HepG2 (cell line): ENCODE measurements around the gene TSHZ2. TPM values are rescaled to one million over a fixed set of nuclear protein-coding genes. Genes with fewer than 3 reads are reported as not detected.

Experiments
- CAMTA2 ChIP-seq: sonication (generic); formaldehyde crosslinking; IDR thresholded peaks from 2 replicates; pipeline ENCODE4 v1.4.0; 2020; ENCODE audit warnings: mild to moderate bottlenecking, missing genetic modification reagents, borderline replicate concordance
- FOXA1 ChIP-seq, 2 experiments: fragments of 450-650 bp in 1 of 2; sonication (generic) in 1 of 2; formaldehyde crosslinking in 1 of 2; IDR thresholded peaks; 2 replicates each; pipeline versions ENCODE4 v1.4.0 to v1.6.1; 2016 to 2020; ENCODE audit warnings: missing genetic modification reagents in 1 of 2
- GPN1 ChIP-seq: sonication (generic); formaldehyde crosslinking; IDR thresholded peaks from 2 replicates; pipeline ENCODE4 v1.5.1; 2020; ENCODE audit warnings: missing genetic modification reagents, borderline replicate concordance
- PRDM10 ChIP-seq: sonication (generic); formaldehyde crosslinking; IDR thresholded peaks from 2 replicates; pipeline ENCODE4 v1.4.0; 2020; ENCODE audit warnings: low read depth, missing genetic modification reagents
- SALL1 ChIP-seq: sonication (generic); formaldehyde crosslinking; IDR thresholded peaks from 2 replicates; pipeline ENCODE4 v1.8.0; 2022; ENCODE audit warnings: mild to moderate bottlenecking, missing genetic modification reagents
- ZBTB7A ChIP-seq: sonication (generic); formaldehyde crosslinking; IDR thresholded peaks from 2 replicates; pipeline ENCODE4 v1.8.0; 2022; ENCODE audit warnings: mild to moderate bottlenecking, missing genetic modification reagents
- ZFP90 ChIP-seq: sonication (generic); formaldehyde crosslinking; IDR thresholded peaks from 2 replicates; pipeline ENCODE4 v1.8.0; 2022; ENCODE audit warnings: missing genetic modification reagents, mild to moderate bottlenecking, inconsistent platforms, borderline replicate concordance
- ZIK1 ChIP-seq: sonication (generic); formaldehyde crosslinking; IDR thresholded peaks from 2 replicates; pipeline ENCODE4 v1.5.0; 2020; ENCODE audit warnings: mild to moderate bottlenecking, low read depth, missing genetic modification reagents, borderline replicate concordance
- ZNF256 ChIP-seq: sonication (generic); formaldehyde crosslinking; conservative IDR thresholded peaks from 2 replicates; pipeline ENCODE4 v1.4.0; 2020; ENCODE audit warnings: missing genetic modification reagents
- ZNF264 ChIP-seq: sonication (generic); formaldehyde crosslinking; IDR thresholded peaks from 2 replicates; pipeline ENCODE4 v1.4.0; 2020; ENCODE audit warnings: missing genetic modification reagents
- ZNF646 ChIP-seq: sonication (generic); formaldehyde crosslinking; IDR thresholded peaks from 2 replicates; pipeline ENCODE4 v1.9.0; 2021; ENCODE audit warnings: mild to moderate bottlenecking, missing genetic modification reagents
- ZNF749 ChIP-seq: sonication (generic); formaldehyde crosslinking; IDR thresholded peaks from 2 replicates; pipeline ENCODE4 v1.8.0; 2022; ENCODE audit warnings: mild to moderate bottlenecking, missing genetic modification reagents, moderate library complexity, borderline replicate concordance
- ZZZ3 ChIP-seq: sonication (generic); formaldehyde crosslinking; IDR thresholded peaks from 2 replicates; pipeline ENCODE4 v1.4.0; 2020; ENCODE audit warnings: missing genetic modification reagents, mild to moderate bottlenecking, borderline replicate concordance
- polyA plus RNA-seq, 8 experiments: library from polyadenylated mRNA; depleted of rRNA in 3 of 8; stranded (reverse) in 7 of 8; unstranded in 1 of 8; fragments of >200 nt; fragmentation: Illumina TruSeq in 4 of 8; extraction: Trizol in 4 of 8; gene quantifications; 2 replicates each; pipeline versions ENCODE4 v1.2.1 to v1.2.3, GENCODE V29; 2011 to 2016; ENCODE audit warnings: low read depth in 4 of 8, missing spikeins in 1 of 8, mixed read lengths in 1 of 8; ENCODE audit not compliant: insufficient read depth in 1 of 8
- total RNA-seq, 5 experiments: library from RNA; depleted of rRNA; stranded (reverse); fragments of >200 nt; fragmentation: Illumina TruSeq; extraction: Trizol; gene quantifications; 2 replicates each; pipeline ENCODE4 v1.2.3, GENCODE V29; 2016; ENCODE audit warnings: low read depth in 1 of 5
- TF ChIP-seq, protein P1 (sequence below): conservative IDR thresholded peaks from 2 replicates; pipeline ENCODE4 v1.6.1; 2018; ENCODE audit warnings: missing genetic modification reagents

Gene TSHZ2
- total and polyA plus RNA-seq, 2 of the 13 experiments (the other 11 are each of a cell fraction or from before 2014, with no cell fraction given): 0.01 TPM; not detected in 1

DNA sequence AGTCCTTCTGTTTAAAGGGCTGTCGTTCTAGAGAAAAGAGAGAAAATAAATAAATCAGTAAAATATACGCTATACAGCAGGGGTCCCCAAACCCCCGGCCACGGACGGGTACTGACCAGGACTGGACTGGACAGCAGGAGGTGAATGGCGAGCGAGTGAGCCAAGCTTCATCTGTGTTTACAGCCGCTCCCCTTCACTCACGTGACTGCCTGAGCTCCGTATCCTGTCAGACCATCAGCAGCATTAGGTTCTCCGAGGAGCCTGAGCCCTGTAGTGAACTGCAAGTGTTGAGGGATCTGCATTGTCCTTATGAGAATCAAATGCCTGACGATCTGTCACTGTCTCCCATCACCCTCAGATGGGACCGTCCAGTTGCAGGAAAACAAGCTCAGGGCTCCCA is 545.0 kb downstream of the TSHZ2 start (continued):
- TF ChIP-seq ZBTB7A (CRISPR knock-in tag) (0 out of 2 replicates have a peak, but pooled peaks have one; percentile 21), ZNF264 (no peak), FOXA1 (IDR thresholded peaks at IDR 0.05) (no peak), FOXA1 (CRISPR knock-in tag; IDR thresholded peaks at IDR 0.05) (peak; percentile 80), ZZZ3 (CRISPR knock-in tag) (no peak), ZNF749 (no peak), CAMTA2 (CRISPR knock-in tag) (no peak), PRDM10 (CRISPR knock-in tag) (no peak), GPN1 (CRISPR knock-in tag) (no peak), ZNF256 (no peak), ZNF646 (no peak), SALL1 (CRISPR knock-in tag) (0 out of 2 replicates have a peak, but pooled peaks have one; percentile 22), ZFP90 (CRISPR knock-in tag) (no peak), ZIK1 (CRISPR knock-in tag) (no peak)
- TF ChIP-seq, protein P1, sequence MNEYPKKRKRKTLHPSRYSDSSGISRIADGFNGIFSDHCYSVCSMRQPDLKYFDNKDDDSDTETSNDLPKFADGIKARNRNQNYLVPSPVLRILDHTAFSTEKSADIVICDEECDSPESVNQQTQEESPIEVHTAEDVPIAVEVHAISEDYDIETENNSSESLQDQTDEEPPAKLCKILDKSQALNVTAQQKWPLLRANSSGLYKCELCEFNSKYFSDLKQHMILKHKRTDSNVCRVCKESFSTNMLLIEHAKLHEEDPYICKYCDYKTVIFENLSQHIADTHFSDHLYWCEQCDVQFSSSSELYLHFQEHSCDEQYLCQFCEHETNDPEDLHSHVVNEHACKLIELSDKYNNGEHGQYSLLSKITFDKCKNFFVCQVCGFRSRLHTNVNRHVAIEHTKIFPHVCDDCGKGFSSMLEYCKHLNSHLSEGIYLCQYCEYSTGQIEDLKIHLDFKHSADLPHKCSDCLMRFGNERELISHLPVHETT (CRISPR knock-in tag): no peak
